ENCODE data around the gene ZDHHC21. TPM values are rescaled to one million over a fixed set of nuclear protein-coding genes. Genes with fewer than 3 reads are reported as not detected.

The ZDHHC21 gene
- total and polyA plus RNA-seq, 2 experiments from 2014 or later: 6.5 to 8.5 TPM

GRCh38 chr9:14633906-14634565, 59.2 kb downstream of the ZDHHC21 start:
- no peak for DNase-seq (ENCODE audit: low read depth in 1 of 2, low spot score in 1 of 2)
- Histone ChIP-seq H3K27ac (no peak overlapping the region), H3K27me3 (no peaks in the 10 kb centered on the region), H3K4me1 (ENCODE audit: low read depth) (no peaks in the 10 kb centered on the region), H3K4me3 (no peak overlapping the region), H3K36me3 (peaks cover 2% of the 10 kb centered on the region), H3K9me3 (ENCODE audit: low read depth) (no peaks in the 10 kb centered on the region)
- TF ChIP-seq CTCF (IDR thresholded peaks at IDR 0.05; ENCODE audit: low read depth, low read length): no peak

- Histone ChIP-seq H3K27me3 (no peaks in the 10 kb centered on the region), H3K4me3 (no peak overlapping the region), H3K9me3 (ENCODE audit: low read depth) (no peaks in the 10 kb centered on the region), H3K27ac (no peak overlapping the region), H3K36me3 (peaks cover 2% of the 10 kb centered on the region), H3K4me1 (ENCODE audit: low read depth) (no peaks in the 10 kb centered on the region)
- no peak for TF ChIP-seq CTCF (IDR thresholded peaks at IDR 0.05; ENCODE audit: low read depth, low read length)
- no peak for DNase-seq (ENCODE audit: low read depth in 1 of 2, low spot score in 1 of 2)
Observed at GRCh38 chr9:14633148-14633547, 60.1 kb downstream of the ZDHHC21 start.

- Histone ChIP-seq H3K9me3 (ENCODE audit: low read depth) (no peaks in the 10 kb centered on the region), H3K4me1 (ENCODE audit: low read depth) (no peaks in the 10 kb centered on the region), H3K4me3 (no peak overlapping the region), H3K27me3 (no peaks in the 10 kb centered on the region), H3K27ac (no peak overlapping the region), H3K36me3 (peaks cover 2% of the 10 kb centered on the region)
- TF ChIP-seq CTCF (IDR thresholded peaks at IDR 0.05; ENCODE audit: low read depth, low read length): no peak
- DNase-seq (ENCODE audit: low read depth in 1 of 2, low spot score in 1 of 2): no peak
Observed at GRCh38 chr9:14627513-14627912, 65.7 kb downstream of the ZDHHC21 start.

- no peaks in the 10 kb centered on the region for H3K27me3 ChIP-seq
- no peak overlapping the region for H3K27ac ChIP-seq
- DNase-seq (ENCODE audit: low read depth in 1 of 2, low spot score in 1 of 2): no peak
- no peaks in the 10 kb centered on the region for H3K9me3 ChIP-seq (ENCODE audit: low read depth)
- no peak overlapping the region for H3K4me3 ChIP-seq
- H3K36me3 ChIP-seq: no peaks in the 10 kb centered on the region
- H3K4me1 ChIP-seq (ENCODE audit: low read depth): no peaks in the 10 kb centered on the region
- no peak for TF ChIP-seq CTCF (IDR thresholded peaks at IDR 0.05; ENCODE audit: low read depth, low read length)
Observed at GRCh38 chr9:14618836-14619420, 74.3 kb downstream of the ZDHHC21 start.

- TF ChIP-seq CTCF (IDR thresholded peaks at IDR 0.05; ENCODE audit: low read depth, low read length): peak; percentile 69
- Histone ChIP-seq H3K36me3 (no peaks in the 10 kb centered on the region), H3K9me3 (ENCODE audit: low read depth) (no peaks in the 10 kb centered on the region), H3K4me1 (ENCODE audit: low read depth) (no peaks in the 10 kb centered on the region), H3K27ac (peak overlapping the region; percentile 27), H3K27me3 (no peaks in the 10 kb centered on the region), H3K4me3 (no peak overlapping the region)
- DNase-seq (ENCODE audit: low read depth in 1 of 2, low spot score in 1 of 2): peak; percentile 76 to 85
Observed at GRCh38 chr9:14616188-14616982, 76.8 kb downstream of the ZDHHC21 start.
